Measurements from ENCODE around the gene CCDC127. TPM values are rescaled to one million over a fixed set of nuclear protein-coding genes. Genes with fewer than 3 reads are reported as not detected.
"Not testable (repeated sequence)": the region's sequence is repeated elsewhere in the genome, so short reads cannot be mapped to it uniquely, and the experiment has no call there.

The CCDC127 gene
- total RNA-seq, 2 donors from 2014 or later: 6.4 to 10.5 TPM

DNA sequence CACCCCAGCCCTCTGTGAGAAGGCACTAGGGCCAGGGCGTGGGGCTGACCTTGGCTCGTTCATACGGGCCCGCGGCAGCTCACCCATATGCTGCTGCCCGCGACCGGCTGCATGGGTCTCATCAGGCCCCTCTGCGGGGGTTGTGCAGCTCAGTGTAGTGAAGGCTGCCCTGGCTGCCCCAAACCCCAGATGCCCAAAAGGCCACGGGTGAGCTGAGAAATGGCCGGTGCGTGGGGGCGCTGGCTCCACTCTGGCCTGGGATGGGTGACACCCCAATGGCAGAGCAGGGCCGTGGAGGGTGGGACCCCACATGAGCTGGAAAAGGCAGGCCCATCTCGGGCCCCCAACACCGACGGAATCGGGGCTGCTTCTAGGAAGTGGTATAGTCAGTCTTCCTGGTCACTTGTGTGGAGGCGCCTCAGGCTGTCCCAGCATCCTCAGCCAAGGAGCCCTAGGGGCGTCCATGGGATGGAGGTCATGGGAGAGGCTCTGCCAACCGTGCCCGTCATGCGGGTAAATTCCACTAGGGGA lies 46.1 kb downstream of the CCDC127 start:
- peaks cover 10% of the 10 kb centered on the region for H3K27me3 Mint-ChIP-seq
- no peaks in the 10 kb centered on the region for H3K4me1 Mint-ChIP-seq
- no peak overlapping the region for H3K4me3 Mint-ChIP-seq
- H3K36me3 Mint-ChIP-seq (ENCODE audit: low read depth): no peaks in the 10 kb centered on the region
- no peaks in the 10 kb centered on the region for H3K9me3 Mint-ChIP-seq
- no peak overlapping the region for H3K27ac Mint-ChIP-seq
- no peak for ATAC-seq (replicated peaks)

DNA sequence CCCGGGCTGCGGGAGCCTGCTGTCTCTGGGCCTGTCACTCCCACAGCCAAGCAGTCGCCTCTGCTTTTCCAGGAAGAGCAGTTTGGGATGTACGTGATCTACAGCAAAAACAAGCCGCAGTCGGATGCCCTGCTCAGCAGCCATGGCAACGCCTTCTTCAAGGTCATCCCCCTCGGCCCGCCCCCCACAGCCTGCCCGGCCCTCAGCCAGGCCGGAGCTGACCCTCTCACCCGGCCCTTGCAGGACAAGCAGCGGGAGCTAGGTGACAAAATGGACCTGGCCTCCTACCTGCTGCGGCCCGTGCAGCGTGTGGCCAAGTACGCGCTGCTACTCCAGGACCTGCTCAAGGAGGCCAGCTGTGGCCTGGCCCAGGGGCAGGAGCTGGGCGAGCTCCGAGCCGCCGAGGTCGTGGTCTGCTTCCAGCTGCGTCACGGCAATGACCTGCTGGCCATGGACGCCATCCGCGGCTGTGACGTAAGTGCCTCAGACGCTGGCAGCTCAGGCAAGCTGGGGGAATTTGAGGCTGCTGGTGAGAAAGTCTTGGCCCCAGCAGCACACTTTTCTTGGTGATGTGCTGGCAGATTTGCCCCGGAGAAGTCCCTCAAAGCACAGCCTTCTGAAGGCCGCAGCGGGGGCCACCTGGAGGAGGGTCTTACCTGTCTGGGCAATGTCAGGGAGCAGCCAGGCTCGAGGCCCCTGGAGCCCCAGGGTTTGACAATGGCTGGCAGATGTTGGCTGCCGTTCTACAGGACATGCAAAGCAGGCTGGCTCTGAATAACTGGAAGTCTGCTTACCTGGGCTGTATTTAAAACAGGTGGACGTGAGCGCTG lies 46.8 kb downstream of the CCDC127 start:
- no peaks in the 10 kb centered on the region for H3K4me1 Mint-ChIP-seq
- peaks cover 10% of the 10 kb centered on the region for H3K27me3 Mint-ChIP-seq
- no peak for ATAC-seq (replicated peaks)
- H3K9me3 Mint-ChIP-seq: no peaks in the 10 kb centered on the region
- H3K36me3 Mint-ChIP-seq (ENCODE audit: low read depth): no peaks in the 10 kb centered on the region
- H3K27ac Mint-ChIP-seq: no peak overlapping the region
- no peak overlapping the region for H3K4me3 Mint-ChIP-seq

DNA sequence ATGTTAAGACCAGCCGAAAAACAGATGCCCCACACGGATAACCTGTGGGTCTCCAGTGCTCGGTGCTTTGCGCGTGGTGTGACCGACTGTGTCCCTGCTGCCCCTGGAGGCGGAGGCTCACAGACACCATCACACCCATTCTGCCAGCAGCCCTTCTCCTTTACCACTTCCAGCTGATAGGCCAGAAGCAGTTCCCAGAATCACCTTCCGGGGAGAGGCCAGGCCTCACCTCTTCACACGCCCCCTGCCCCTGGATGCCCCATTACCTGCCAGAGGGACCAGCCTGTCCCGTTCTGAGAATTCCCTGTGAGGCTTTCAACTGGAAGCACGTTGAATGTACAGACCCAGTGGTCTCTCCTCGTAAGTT lies 48.2 kb downstream of the CCDC127 start:
- Mint-ChIP-seq H3K4me3 (no peak overlapping the region), H3K9me3 (no peaks in the 10 kb centered on the region), H3K4me1 (no peaks in the 10 kb centered on the region), H3K27ac (no peak overlapping the region), H3K36me3 (ENCODE audit: low read depth) (no peaks in the 10 kb centered on the region), H3K27me3 (peaks cover 10% of the 10 kb centered on the region)
- ATAC-seq (replicated peaks): no peak

DNA sequence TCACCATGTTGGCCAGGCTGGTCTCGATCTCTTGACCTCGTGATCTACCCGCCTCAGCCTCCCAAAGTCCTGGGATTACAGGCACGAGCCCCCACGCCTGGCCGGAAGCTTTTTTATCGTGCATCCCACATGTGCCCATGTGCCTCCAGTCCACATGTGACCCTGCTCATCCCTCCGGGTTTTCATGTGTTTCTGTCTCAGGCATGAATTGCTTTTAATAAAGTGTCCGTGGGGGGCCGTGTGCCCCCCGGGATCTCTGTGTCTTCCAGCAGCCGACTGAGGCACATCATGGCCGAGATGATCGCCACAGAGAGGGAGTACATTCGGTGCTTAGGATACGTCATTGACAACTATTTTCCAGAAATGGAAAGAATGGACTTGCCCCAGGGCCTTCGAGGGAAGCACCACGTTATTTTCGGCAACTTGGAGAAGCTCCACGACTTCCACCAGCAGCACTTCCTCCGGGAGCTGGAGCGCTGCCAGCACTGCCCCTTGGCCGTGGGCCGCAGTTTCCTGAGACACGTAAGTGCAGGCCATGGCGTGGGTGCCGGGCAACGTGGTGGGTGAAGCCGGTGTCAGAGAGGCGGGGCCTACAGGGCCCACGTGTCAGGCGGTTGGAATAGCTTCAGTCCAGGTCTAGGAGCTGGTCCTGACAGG lies 48.8 kb downstream of the CCDC127 start:
- Mint-ChIP-seq H3K4me3 (no peak overlapping the region), H3K27me3 (peaks cover 10% of the 10 kb centered on the region), H3K36me3 (ENCODE audit: low read depth) (no peaks in the 10 kb centered on the region), H3K4me1 (no peaks in the 10 kb centered on the region), H3K9me3 (no peaks in the 10 kb centered on the region), H3K27ac (no peak overlapping the region)
- ATAC-seq (replicated peaks): no peak

DNA sequence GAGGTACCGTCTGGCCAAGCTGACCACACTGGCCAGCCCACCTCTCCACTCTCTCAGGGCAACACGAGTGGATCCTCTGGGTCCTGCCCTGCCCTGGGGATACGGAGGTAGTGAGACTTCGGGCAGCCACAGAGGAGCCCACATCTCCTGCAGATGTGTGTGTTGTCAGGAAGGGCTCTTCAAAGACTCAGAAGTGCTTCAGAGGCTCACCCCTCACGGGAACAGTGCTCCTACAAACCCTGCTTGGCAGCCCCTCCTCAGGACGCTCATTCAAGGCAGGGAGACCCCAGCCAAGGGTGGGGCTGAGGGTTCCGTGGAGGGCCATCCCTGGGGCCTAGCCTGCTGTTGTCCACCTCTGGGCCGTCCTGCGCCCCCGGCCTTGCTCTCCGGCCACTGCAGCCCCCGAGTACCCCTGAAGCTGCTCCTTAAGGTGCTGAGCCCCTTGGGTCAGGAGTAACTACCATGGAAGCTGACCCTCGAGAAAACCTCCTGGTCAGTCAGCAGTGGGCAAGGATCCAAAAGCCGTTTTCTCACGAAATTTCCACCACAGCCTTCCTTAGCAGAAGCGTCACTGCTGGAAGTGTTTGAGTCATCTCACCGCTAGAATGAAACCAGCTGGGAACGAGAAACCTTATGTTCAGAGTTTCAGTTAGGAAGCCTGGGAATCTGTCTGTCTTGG lies 49.8 kb downstream of the CCDC127 start:
- Mint-ChIP-seq H3K27me3 (peaks cover 4% of the 10 kb centered on the region), H3K4me3 (no peak overlapping the region), H3K9me3 (no peaks in the 10 kb centered on the region), H3K36me3 (ENCODE audit: low read depth) (no peaks in the 10 kb centered on the region), H3K27ac (no peak overlapping the region), H3K4me1 (no peaks in the 10 kb centered on the region)
- ATAC-seq (replicated peaks): no peak

DNA sequence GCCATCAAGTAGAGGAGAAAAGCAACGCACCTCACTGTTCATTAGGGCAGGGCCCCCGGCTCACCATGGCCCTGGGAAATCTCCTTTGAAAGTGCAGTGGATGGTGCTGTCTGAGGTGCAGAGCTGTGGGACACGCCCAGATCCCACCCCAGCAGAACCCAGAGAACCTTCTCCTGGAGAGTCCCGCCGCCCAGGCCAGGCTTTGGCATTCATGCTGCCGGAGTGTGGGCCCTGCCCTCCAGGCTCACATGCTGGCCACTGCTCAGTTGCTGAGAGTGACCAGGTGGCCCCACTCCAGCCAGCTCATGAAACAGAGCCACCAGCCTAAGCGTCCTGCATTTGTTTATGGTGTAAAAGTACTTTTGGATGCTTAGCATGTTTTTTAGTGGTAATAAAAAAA lies 50.4 kb downstream of the CCDC127 start:
- Mint-ChIP-seq H3K4me3 (no peak overlapping the region), H3K4me1 (no peaks in the 10 kb centered on the region), H3K9me3 (no peaks in the 10 kb centered on the region), H3K27ac (no peak overlapping the region), H3K36me3 (ENCODE audit: low read depth) (no peaks in the 10 kb centered on the region), H3K27me3 (no peaks in the 10 kb centered on the region)
- ATAC-seq (replicated peaks): no peak

DNA sequence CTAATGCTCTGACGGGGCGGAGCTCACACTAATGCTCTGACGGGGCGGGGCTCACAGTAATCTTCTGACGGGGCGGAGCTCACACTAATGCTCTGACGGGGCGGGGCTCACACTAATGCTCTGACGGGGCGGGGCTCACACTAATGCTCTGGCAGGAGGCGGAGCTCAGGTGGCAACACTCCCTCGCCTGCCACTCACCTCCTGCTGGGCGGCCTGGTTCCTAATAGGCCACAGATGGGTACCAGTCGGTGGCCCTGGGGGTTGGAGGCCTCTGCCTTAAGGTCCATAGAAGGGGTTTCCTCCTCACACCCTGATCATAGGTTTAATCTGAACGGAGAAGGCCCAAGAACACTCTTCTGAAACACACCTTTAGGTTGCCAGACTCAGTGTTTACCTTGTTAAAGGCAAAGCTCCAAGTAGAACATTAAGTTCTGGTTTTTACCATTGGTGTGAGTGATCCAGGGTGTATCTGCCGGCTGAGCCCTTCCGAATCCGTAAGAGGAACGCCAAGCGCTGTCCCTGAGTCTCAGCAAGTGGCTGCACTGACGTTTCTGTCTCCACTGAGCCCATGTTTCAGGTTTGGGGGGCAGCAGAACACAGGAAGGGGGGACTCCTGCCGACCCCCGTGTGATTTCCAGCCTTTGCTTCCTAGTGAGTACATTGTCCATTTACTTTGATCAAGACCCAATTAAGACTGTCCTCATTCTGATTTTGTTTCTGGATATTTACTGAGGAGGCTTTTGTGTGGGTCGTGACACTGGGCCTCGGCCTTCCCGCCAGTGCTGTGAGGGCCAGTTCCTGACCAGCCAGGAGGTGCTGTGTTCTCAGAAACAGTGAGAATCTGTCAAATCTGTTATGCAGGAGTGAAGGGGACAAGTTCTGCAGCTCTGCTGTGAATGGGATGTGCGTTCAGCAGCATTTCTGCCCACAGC lies 51.2 kb downstream of the CCDC127 start:
- Mint-ChIP-seq H3K4me3 (no peak overlapping the region), H3K27me3 (no peaks in the 10 kb centered on the region), H3K36me3 (ENCODE audit: low read depth) (no peaks in the 10 kb centered on the region), H3K4me1 (no peaks in the 10 kb centered on the region), H3K27ac (no peak overlapping the region), H3K9me3 (no peaks in the 10 kb centered on the region)
- no peak for ATAC-seq (replicated peaks)

DNA sequence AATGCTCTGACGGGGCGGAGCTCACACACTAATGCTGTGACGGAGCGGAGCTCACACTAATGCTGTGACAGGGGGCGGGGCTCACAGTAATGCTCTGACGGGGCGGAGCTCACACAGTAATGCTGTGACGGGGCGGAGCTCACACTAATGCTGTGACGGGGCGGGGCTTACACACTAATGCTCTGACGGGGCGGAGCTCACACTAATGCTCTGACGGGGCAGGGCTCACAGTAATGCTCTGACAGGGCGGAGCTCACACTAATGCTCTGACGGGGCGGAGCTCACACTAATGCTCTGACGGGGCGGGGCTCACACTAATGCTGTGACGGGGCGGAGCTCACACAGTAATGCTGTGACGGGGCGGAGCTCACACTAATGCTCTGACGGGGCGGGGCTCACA lies 53.2 kb downstream of the CCDC127 start:
- ATAC-seq (replicated peaks); H3K4me3 Mint-ChIP-seq; H3K36me3 Mint-ChIP-seq (ENCODE audit: low read depth); H3K9me3 Mint-ChIP-seq; H3K27ac Mint-ChIP-seq; H3K4me1 Mint-ChIP-seq: not testable (repeated sequence)
- peaks cover 13% of the 10 kb centered on the region for H3K27me3 Mint-ChIP-seq

DNA sequence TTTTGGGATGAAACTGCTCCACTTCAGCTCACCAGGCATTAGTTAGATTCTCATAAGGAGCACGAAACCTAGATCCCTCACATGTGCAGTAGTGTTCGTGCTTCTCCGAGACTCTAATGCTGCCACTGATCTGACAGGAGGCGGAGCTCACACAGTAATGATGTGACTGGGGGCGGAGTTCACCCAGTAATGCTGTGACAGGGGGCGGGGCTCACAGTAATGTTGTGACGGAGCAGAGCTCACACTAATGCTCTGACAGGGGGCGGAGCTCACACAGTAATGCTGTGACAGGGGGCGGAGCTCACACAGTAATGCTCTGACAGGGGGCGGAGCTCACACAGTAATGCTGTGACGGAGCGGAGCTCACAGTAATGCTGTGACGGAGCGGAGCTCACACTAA lies 53.7 kb downstream of the CCDC127 start:
- Mint-ChIP-seq H3K9me3 (no peaks in the 10 kb centered on the region), H3K4me1 (no peaks in the 10 kb centered on the region), H3K4me3 (no peak overlapping the region), H3K27me3 (peaks cover 18% of the 10 kb centered on the region), H3K27ac (no peak overlapping the region), H3K36me3 (ENCODE audit: low read depth) (no peaks in the 10 kb centered on the region)
- ATAC-seq (replicated peaks): no peak

DNA sequence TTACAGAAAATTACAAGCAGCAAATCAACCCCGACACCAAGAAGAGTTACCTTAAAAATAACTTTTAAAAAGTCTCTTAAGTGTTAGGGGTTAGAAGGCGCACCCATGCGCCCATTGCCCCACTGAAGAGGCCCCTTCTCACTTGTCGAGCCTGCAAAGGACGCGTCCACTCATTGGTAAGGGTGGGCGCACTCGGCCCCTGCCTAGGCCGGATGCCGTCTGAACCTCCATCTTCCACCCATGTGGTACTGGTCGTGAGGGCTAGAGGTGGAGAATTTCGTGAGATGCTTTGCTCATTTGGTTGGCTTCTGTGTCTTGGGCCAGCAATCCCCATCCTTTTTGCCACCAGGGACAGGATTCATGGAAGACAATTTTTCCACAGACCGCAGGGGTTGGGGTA lies 54.1 kb downstream of the CCDC127 start:
- no peak for ATAC-seq (replicated peaks)
- no peak overlapping the region for H3K27ac Mint-ChIP-seq
- H3K36me3 Mint-ChIP-seq (ENCODE audit: low read depth): no peaks in the 10 kb centered on the region
- peaks cover 20% of the 10 kb centered on the region for H3K27me3 Mint-ChIP-seq
- no peaks in the 10 kb centered on the region for H3K4me1 Mint-ChIP-seq
- no peak overlapping the region for H3K4me3 Mint-ChIP-seq
- H3K9me3 Mint-ChIP-seq: no peaks in the 10 kb centered on the region

DNA sequence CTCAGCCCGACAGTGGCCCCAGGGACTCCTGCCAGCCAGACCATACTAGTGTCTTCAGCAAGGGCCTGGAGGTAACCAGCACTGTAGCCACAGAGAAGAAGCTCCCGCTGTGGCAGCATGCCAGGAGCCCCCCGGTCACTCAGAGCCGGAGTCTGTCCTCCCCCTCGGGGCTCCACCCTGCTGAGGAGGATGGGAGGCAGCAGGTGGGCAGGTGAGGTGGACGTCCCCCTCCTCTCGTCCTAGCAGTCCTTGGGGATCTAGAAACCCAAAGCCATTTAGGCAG lies 54.7 kb downstream of the CCDC127 start:
- Mint-ChIP-seq H3K4me3 (no peak overlapping the region), H3K9me3 (no peaks in the 10 kb centered on the region), H3K27me3 (peaks cover 23% of the 10 kb centered on the region), H3K27ac (no peak overlapping the region), H3K4me1 (no peaks in the 10 kb centered on the region), H3K36me3 (ENCODE audit: low read depth) (no peaks in the 10 kb centered on the region)
- no peak for ATAC-seq (replicated peaks)

DNA sequence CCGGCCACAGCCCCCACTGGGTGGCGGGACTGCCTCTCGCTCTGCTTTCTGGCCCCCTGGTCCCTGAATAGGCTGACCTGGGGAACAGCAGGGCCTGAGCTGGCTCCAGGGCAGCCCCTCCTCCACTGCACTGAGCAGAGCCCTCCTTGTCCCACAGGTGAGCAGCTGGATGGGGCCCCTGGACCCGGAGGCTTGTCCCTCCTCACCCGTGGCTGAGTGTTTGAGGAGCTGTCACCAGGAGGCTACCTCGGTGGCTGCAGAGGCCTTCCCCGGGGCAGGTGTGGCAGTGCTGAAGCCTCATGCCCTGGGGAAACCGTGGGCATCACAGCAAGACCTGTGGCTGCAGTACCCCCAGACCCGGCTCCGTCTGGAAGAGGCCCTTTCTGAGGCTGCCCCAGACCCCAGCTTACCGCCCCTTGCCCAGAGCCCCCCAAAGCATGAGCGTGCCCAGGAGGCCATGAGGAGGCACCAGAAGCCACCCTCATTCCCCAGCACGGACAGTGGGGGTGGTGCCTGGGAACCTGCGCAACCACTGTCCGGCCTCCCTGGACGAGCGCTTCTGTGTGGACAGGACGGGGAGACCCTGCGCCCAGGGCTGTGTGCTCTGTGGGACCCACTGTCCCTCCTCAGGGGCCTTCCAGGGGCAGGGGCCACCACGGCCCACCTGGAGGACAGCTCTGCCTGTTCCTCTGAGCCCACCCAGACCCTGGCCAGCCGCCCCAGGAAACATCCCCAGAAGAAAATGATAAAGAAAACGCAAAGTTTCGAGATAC lies 55.2 kb downstream of the CCDC127 start:
- Mint-ChIP-seq H3K4me3 (no peak overlapping the region), H3K27me3 (peaks cover 23% of the 10 kb centered on the region), H3K36me3 (ENCODE audit: low read depth) (no peaks in the 10 kb centered on the region), H3K9me3 (no peaks in the 10 kb centered on the region), H3K27ac (no peak overlapping the region), H3K4me1 (no peaks in the 10 kb centered on the region)
- ATAC-seq (replicated peaks): no peak

DNA sequence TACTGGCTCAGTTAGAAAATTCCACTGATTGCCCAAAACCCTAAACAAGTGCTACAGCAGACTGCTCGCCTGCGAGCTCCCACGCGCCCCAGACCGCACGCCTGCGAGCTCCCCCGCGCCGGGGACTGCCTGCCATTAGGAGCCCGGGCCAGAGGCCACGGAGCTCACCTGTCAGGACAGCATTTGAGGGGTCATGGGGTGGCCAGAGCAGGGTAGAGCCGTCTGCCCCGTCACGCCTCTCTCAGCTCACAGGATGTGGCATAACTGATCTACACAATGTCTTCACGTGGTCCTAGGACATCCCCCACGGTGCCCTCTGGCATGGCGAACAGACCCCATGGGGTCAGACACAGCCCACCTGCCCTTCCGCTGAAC lies 55.8 kb downstream of the CCDC127 start:
- no peaks in the 10 kb centered on the region for H3K36me3 Mint-ChIP-seq (ENCODE audit: low read depth)
- H3K4me1 Mint-ChIP-seq: no peaks in the 10 kb centered on the region
- H3K9me3 Mint-ChIP-seq: no peaks in the 10 kb centered on the region
- no peak overlapping the region for H3K4me3 Mint-ChIP-seq
- H3K27me3 Mint-ChIP-seq: peaks cover 23% of the 10 kb centered on the region
- ATAC-seq (replicated peaks): no peak
- H3K27ac Mint-ChIP-seq: no peak overlapping the region

DNA sequence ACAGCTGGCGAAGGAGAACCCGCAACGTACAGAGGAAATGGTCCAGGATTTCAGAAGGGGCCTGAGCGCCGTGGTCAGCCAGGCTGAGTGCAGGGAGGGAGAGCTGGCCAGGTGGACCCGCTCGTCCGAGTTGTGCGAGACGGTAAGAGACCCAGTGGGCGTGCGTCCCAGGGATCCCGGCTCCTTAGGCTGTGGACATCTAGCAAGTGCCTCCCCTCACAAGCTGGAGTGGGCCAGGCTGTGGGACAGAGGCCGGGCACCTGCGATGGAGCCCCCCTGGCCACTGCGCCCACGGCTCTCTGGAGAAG lies 56.2 kb downstream of the CCDC127 start:
- ATAC-seq (replicated peaks): no peak
- Mint-ChIP-seq H3K4me3 (no peak overlapping the region), H3K9me3 (no peaks in the 10 kb centered on the region), H3K4me1 (no peaks in the 10 kb centered on the region), H3K27ac (no peak overlapping the region), H3K27me3 (peaks cover 23% of the 10 kb centered on the region), H3K36me3 (ENCODE audit: low read depth) (no peaks in the 10 kb centered on the region)
